Heart right ventricle (tissue), 16 donors: ENCODE data around the gene DZANK1. TPM values are rescaled to one million over a fixed set of nuclear protein-coding genes. Genes with fewer than 3 reads are reported as not detected.
"Not testable (repeated sequence)": the region's sequence is repeated elsewhere in the genome, so short reads cannot be mapped to it uniquely, and the experiment has no call there.

ENCODE experiments used
- ATAC-seq, 8 donors: fragments of 200-7000 bp; cut with Tn5 transposase; one replicate each; pipeline ENCODE4 v1.9.1; 2020; ENCODE audit warnings: mild to moderate bottlenecking in 8 of 8, moderate library complexity in 8 of 8, moderate number of reproducible peaks in 1 of 8
- DNase-seq, 2 donors: peaks; one replicate each; pipeline ENCODE4 v3.0.0-alpha.2; 2020
- H3K27ac ChIP-seq, 10 donors: fragments of 200-600 bp; sonication (generic) in 2 of 10; one replicate each; pipeline versions ENCODE4 v1.5.0 to v1.8.0; 2020 to 2022; ENCODE audit warnings: mild to moderate bottlenecking in 3 of 10
- H3K27me3 ChIP-seq, 7 donors: fragments of 200-600 bp; one replicate each; pipeline ENCODE4 v1.8.0; 2021 to 2022; ENCODE audit warnings: mild to moderate bottlenecking in 2 of 7
- H3K36me3 ChIP-seq, 9 donors: fragments of 200-600 bp; sonication (generic) in 1 of 9; one replicate each; pipeline versions ENCODE4 v1.5.0 to v1.8.0; 2020 to 2022; ENCODE audit warnings: mild to moderate bottlenecking in 2 of 9
- H3K4me1 ChIP-seq, 9 donors: fragments of 200-600 bp; sonication (generic) in 1 of 9; one replicate each; pipeline versions ENCODE4 v1.5.0 to v1.8.0; 2020 to 2022; ENCODE audit warnings: mild to moderate bottlenecking in 4 of 9
- H3K4me3 ChIP-seq, 10 donors: fragments of 200-600 bp; sonication (generic) in 2 of 10; one replicate each; pipeline versions ENCODE4 v1.5.0 to v1.8.0; 2020 to 2022; ENCODE audit warnings: mild to moderate bottlenecking in 7 of 10, moderate library complexity in 2 of 10
- H3K9me3 ChIP-seq, 11 donors: fragments of 200-600 bp in 10 of 11; sonication (generic) in 2 of 11; one replicate each; pipeline versions ENCODE4 v1.5.0 to v1.8.0; 2013 to 2022; ENCODE audit warnings: mild to moderate bottlenecking in 2 of 11, control low read depth in 1 of 11, moderate library complexity in 1 of 11
- CTCF ChIP-seq, 9 donors: fragments of 200-600 bp; sonication (generic) in 2 of 9; IDR thresholded peaks; one replicate each; pipeline versions ENCODE4 v1.5.0 to v1.8.0; 2021 to 2022; ENCODE audit warnings: antibody characterized with exemption in 9 of 9, mild to moderate bottlenecking in 5 of 9, moderate library complexity in 1 of 9
- WGBS, 2 donors: extraction: QIAGEN DNeasy Blood & Tissue Kit; methylation state at CpG; one replicate each; pipeline ENCODE4 v1.1.7; 2013; ENCODE audit warnings: inconsistent platforms in 1 of 2; 5-methylcytosine and 5-hydroxymethylcytosine counted together
- intact Hi-C, 10 donors: fragments of 100-400 bp; cut with DNase I; formaldehyde crosslinking; loops; one replicate each; pipeline versions ENCODE4 v1.11.1 to v1.14.2; 2022
- polyA plus RNA-seq, 2 donors: library from polyadenylated mRNA; stranded (reverse); fragments of 200-250 nt; gene quantifications; one replicate each; pipeline ENCODE4 v1.2.3, GENCODE V29; 2013
- total RNA-seq, 10 donors: library from RNA; stranded (reverse); fragmentation: NEBNext Ultra II Directional in 3 of 10; extraction: Animal tissue kit (Norgen Biotek cat#: 25700) in 3 of 10; gene quantifications; one replicate each; pipeline versions ENCODE4 v1.2.1 to v1.2.4, GENCODE V29; 2021 to 2023
- donor health status: Arrhythmogenic right ventricular cardiomyopathy.
- donor health status: ischemic (EF 13 %, LVEDD 7.1; RV severe dilation, severe dysfunction).
- donor health status: healthy with polysubstance abuse.
- donor health status: DM: no; HTN: yes; CAD: no.
- donor health status: DM: no; HTN: no; CAD: no.
- donor health status: ischemic (EF 25% LVEDD 6.9; RV normal size, moderate dysfunction).
- donor health status: ischemic (EF 25% LVEDD 5.7; RV mildly dilated, moderate dysfunction).
- donor health status: healthy.
- donor health status: DM: yes; HTN: yes; CAD: no.
- donor health status: Ischemic cardiomyopathy.
- donor health status: ischemic (EF 35%, LVEDD 5.7; RV mildly dilated, moderate dysfunction).
- donor health status: nonischemic (EF 11% LVEDD 7.7; RV severe dilation, severe dysfunction).
- donor health status: DM: yes; HTN: yes; CAD: no.
- donor health status: PGD.
- donor health status: ischemic (EF 29% LVEDD 5.4; RV normal size, mild dysfunction).
- donor health status: nonischemic (EF 23%, LVEDD 6.1; RV moderate dilation, normal function).

The DZANK1 gene
- total and polyA plus RNA-seq, 12 donors, result 0.35 to 1.7 (median 0.83) TPM

- H3K9me3 ChIP-seq, result no peaks in the 10 kb centered on the region
- WGBS, 2 donors, result 38 to 55% methylated on average over 3 of the region's 3 CpGs
- intact Hi-C loops, result no loop called here
- no peak for TF ChIP-seq CTCF (IDR thresholded peaks at IDR 0.05)
- DNase-seq, result no peak
- no peaks in the 10 kb centered on the region for H3K4me1 ChIP-seq
- no peak for ATAC-seq
- no peaks in the 10 kb centered on the region for H3K27me3 ChIP-seq
- H3K36me3 ChIP-seq, result peaks cover 0 to 8% (median 0%) of the 10 kb centered on the region in 9 donors
- H3K27ac ChIP-seq, result no peak overlapping the region
- no peak overlapping the region for H3K4me3 ChIP-seq
Observed at GRCh38 chr20:18390201-18390600, 76.6 kb downstream of the DZANK1 start.

GRCh38 chr20:18388860-18389259 lies 78.0 kb downstream of the DZANK1 start:
- Histone ChIP-seq H3K4me1 (no peaks in the 10 kb centered on the region), H3K4me3 (no peak overlapping the region), H3K27ac (no peak overlapping the region), H3K36me3 (peaks cover 0 to 8% (median 0%) of the 10 kb centered on the region in 9 donors), H3K9me3 (no peaks in the 10 kb centered on the region), H3K27me3 (no peaks in the 10 kb centered on the region)
- no peak for TF ChIP-seq CTCF (IDR thresholded peaks at IDR 0.05)
- DNase-seq, result no peak
- intact Hi-C loops, result no loop called here
- ATAC-seq, result no peak
- 56 to 58% methylated on average over 6 of the region's 6 CpGs for WGBS, 2 donors

DNA sequence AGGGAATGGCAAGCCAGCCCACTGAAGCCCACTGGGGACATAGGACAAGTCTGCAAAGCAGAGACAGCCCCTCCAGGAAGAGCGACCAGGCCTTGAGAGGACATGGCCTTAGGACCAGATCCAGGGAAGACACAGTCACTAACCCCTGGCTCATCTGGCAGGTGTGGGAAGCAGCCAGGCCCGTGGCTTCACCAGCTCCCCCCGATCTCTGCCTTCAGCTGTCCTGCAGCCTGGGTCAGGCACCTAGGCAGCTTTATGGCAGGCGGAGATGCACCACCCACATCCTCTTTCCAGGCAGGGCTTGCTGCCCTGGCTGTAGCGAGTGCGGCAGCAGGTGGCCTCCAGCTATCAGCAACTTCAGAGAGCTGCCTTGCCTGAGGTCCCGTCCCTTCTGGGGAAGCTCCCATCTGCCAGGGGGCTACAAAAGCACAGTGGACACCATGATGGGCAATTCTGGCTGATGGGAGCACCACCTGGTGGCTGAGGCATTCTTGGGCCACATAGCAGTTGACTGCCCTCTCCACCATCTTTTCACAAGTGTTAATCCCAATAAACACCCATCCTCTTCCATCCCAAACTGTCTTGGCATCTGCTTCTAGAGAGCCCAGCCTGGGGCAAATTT lies 85.8 kb downstream of the DZANK1 start:
- no peaks in the 10 kb centered on the region for H3K9me3 ChIP-seq
- 74 to 78% methylated on average over 7 of the region's 7 CpGs for WGBS, 2 donors
- no peaks in the 10 kb centered on the region for H3K27me3 ChIP-seq
- no peak overlapping the region for H3K27ac ChIP-seq
- intact Hi-C loops, result no loop called here
- no peak for ATAC-seq
- no peak for DNase-seq
- TF ChIP-seq CTCF (IDR thresholded peaks at IDR 0.05), result no peak
- H3K4me3 ChIP-seq, result no peak overlapping the region
- no peaks in the 10 kb centered on the region for H3K36me3 ChIP-seq
- no peaks in the 10 kb centered on the region for H3K4me1 ChIP-seq

DNA sequence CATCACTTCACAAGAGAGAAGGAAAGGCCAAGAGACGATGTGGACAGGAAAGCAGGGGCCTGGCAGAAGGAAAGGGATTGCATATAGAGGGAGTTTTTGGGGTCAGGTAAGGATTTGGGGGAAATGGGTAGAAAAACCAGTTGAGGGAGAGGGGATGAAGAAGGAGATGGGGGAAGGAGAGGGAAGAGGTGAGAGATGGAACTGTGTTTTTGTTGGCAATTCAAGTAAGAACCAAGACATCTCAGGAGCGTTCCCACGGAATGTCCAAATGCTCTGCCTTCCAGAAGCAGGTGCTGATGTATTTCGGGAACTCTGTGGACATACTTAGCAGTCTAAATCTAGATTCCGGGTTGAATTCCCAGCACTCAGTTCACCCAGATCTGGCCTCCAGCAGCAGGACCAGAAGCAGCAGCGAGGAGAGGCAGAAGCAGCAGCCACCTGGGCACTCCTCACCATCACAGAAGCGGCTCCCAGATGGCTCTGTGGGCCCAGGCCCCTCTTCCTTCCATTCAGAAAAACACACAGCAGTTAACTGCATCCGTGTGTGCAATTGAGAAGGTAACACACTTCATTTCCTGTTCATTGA lies 88.8 kb downstream of the DZANK1 start:
- H3K4me3 ChIP-seq, result no peak overlapping the region
- WGBS, 2 donors, result 69 to 74% methylated on average over 8 of the region's 8 CpGs
- DNase-seq (no peak), ATAC-seq (no peak)
- no peaks in the 10 kb centered on the region for H3K27me3 ChIP-seq
- TF ChIP-seq CTCF (IDR thresholded peaks at IDR 0.05), result no peak
- intact Hi-C loops, result no loop called here
- no peaks in the 10 kb centered on the region for H3K9me3 ChIP-seq
- H3K27ac ChIP-seq, result no peak overlapping the region
- no peaks in the 10 kb centered on the region for H3K4me1 ChIP-seq
- no peaks in the 10 kb centered on the region for H3K36me3 ChIP-seq

GRCh38 chr20:18375551-18375950 lies 91.3 kb downstream of the DZANK1 start:
- 94 to 95% methylated on average over 26 to 28 of the region's 28 CpGs for WGBS, 2 donors
- DNase-seq, H3K9me3 ChIP-seq, H3K27me3 ChIP-seq, intact Hi-C loops, ATAC-seq, H3K36me3 ChIP-seq, H3K4me3 ChIP-seq, H3K27ac ChIP-seq, H3K4me1 ChIP-seq: not testable (repeated sequence)
